Astrocyte of the cerebellum (primary cell): ENCODE results near the gene CHCHD2.
A peak's percentile ranks its signal among the peaks of the same experiment; 100 is the strongest.

Experiments
- DNase-seq: peaks from one replicate; pipeline ENCODE4 v3.0.0-alpha.2; 2011; ENCODE audit warnings: low read depth
- H3K4me3 ChIP-seq: 2 replicates; pipeline ENCODE4 v1.5.1; 2011; ENCODE audit warnings: mild to moderate bottlenecking, low read depth, low read length, moderate library complexity
- CTCF ChIP-seq: IDR thresholded peaks from 2 replicates; pipeline ENCODE4 v1.5.1; 2012; ENCODE audit warnings: low read length, low read depth, moderate library complexity, mild to moderate bottlenecking; ENCODE audit errors: missing control alignments
- in situ Hi-C: cut with HindIII; loops from 2 replicates; pipeline ENCODE4 v1.10.0; 2017; ENCODE audit warnings: low sequenced_read_pairs

Gene CHCHD2

DNA sequence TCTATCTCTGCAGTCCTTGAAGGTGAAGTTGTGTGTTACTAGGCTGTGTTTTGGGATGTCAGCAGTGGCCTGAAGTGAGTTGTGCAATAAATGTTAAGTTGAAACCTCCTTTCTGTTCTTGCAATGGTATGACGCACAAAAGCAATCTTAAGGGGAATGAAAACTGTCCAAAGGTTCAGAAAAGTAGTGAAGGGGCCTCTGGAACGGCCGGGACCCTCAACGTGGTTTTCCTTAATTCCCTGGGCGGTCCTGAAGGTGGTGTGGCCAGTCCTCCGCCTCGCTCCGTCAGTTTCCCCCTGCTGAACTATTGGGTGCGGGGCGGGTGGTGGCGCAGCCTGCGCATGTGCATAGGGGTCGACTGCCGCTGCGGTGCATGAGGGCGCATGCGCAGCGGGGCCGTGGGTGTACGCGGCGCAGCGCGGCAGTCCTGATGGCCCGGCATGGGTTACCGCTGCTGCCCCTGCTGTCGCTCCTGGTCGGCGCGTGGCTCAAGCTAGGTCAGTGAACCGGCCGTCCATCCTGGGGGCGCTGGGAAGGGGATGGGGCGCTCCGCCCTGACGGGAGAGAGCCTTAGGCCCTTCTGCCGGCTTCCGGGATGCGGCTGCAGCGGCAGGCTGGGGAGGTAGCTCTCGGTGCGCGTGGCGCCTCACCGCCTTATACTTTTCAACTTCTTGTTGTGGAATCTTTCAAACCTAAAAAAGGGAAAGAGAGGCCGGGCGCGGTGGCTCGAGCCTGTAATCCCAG, 42.2 kb downstream of the CHCHD2 start, which contains the start of gene SUMF2:
SUMF2 (plus strand) TSS at position 405 of the 744 bp plus-strand sequence; CDS start at position 431, 26 bp downstream.
- in situ Hi-C loops = loop anchor here (10.0 kb wide), 1 partner anchor 639 kb away; no protein-coding TSS in a partner anchor
- peak within 1 kb of the TSS; percentile 79 for H3K4me3 ChIP-seq
- peak; percentile 13 for TF ChIP-seq CTCF

DNA sequence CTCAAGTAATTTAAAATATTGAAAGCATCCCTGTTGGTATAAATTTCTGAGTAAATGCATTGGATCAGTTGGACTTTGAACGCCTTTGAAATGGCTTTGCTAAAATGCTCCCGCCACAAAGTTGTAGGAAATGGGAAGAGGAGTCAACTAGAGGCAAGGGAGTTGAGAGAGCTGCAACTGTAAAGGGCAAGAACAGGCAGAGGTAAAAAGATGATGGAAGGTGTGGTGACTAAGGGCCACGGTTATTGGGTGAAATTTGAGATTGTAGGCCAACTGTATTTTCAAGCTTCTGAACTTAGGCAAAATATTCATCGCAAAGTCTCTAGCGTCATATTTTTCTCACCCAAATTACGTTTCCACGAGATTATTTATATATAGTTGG, 42.8 kb downstream of the CHCHD2 start:
- no peak for DNase-seq
- H3K4me3 ChIP-seq = peak overlapping the region; percentile 79
- in situ Hi-C loops = loop anchor here (10.0 kb wide), 1 partner anchor 639 kb away; no protein-coding TSS in a partner anchor
- no peak for TF ChIP-seq CTCF

More for the DNA sequence above, 42.2 kb downstream of the CHCHD2 start, which contains the start of gene SUMF2:
- peak; percentile 56 for DNase-seq

DNA sequence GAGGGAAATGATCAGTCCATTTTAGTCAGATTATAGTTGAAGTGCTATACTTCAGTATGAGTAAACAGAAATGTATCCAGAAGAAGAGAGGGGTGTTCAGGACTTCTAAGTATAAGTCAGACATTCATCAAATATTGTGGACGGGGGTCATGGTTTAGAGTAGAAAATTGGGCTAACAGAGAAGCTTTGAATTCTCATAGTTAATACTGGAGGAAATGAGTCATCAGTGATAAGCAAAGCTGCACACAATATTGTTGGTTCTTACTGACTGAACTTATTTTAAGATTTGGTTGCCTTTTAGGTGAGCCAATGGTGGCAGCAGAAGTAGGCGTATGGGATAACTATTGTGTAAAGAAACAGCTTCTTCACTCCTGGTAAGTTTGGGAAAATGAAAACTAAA, 43.9 kb downstream of the CHCHD2 start:
- no peak for DNase-seq
- H3K4me3 ChIP-seq = no peak overlapping the region
- in situ Hi-C loops = loop anchor here (10.0 kb wide), 1 partner anchor 638 kb away; no protein-coding TSS in a partner anchor
- TF ChIP-seq CTCF = no peak

- H3K4me3 ChIP-seq = no peak overlapping the region
- no peak for DNase-seq
- no peak for TF ChIP-seq CTCF
- in situ Hi-C loops = no loop called here
Observed at GRCh38 chr7:56053993-56054392, 52.3 kb downstream of the CHCHD2 start.

GRCh38 chr7:56053379-56053778, 52.9 kb downstream of the CHCHD2 start:
- DNase-seq = no peak
- in situ Hi-C loops = no loop called here
- TF ChIP-seq CTCF = no peak
- H3K4me3 ChIP-seq = no peak overlapping the region
